Measurements from ENCODE around the gene STX1B. TPM values are rescaled to one million over a fixed set of nuclear protein-coding genes. Genes with fewer than 3 reads are reported as not detected.

The STX1B gene
- total and polyA plus RNA-seq, 2 of the 8 experiments (the other 6 are each of a cell fraction or from before 2014, with no cell fraction given): 8.9 to 20.2 TPM

GRCh38 chr16:30997725-30998711, 12.4 kb downstream of the STX1B start (continued):
- no peak for TF ChIP-seq CTCF (IDR thresholded peaks at IDR 0.05; ENCODE audit: control extremely low read depth in 1 of 3, insufficient read depth in 1 of 3, low read depth in 1 of 3, low read length in 3 of 3)
